NCI-H128 (cell line): ENCODE data around the gene PARP11.
A peak's percentile ranks its signal among the peaks of the same experiment; 100 is the strongest.

Source experiments
- DNase-seq: peaks from one replicate; lab custom pipeline; 2025; ENCODE audit not compliant: unreplicated experiment; lab: John Stamatoyannopoulos, UW

The PARP11 gene

GRCh38 chr12:3872800-3873636 lies at the start of gene PARP11:
Gene PARP11, minus strand, starts transcription at chr12:3873399. Its CDS starts 170 bp downstream, at chr12:3873229.
- DNase-seq, result peak; percentile 89

- DNase-seq, result no peak
Observed at GRCh38 chr12:3922033-3922432, 48.8 kb upstream of the PARP11 start.

GRCh38 chr12:3921526-3921925 lies 48.3 kb upstream of the PARP11 start:
- DNase-seq, result no peak

- no peak for DNase-seq
Observed at GRCh38 chr12:3921151-3921471, 47.9 kb upstream of the PARP11 start.

GRCh38 chr12:3920351-3921150 lies 47.4 kb upstream of the PARP11 start:
- no peak for DNase-seq

GRCh38 chr12:3913278-3913677 lies 40.1 kb upstream of the PARP11 start:
- no peak for DNase-seq

GRCh38 chr12:3912863-3913262 lies 39.7 kb upstream of the PARP11 start:
- DNase-seq, result no peak

GRCh38 chr12:3911409-3911808 lies 38.2 kb upstream of the PARP11 start:
- no peak for DNase-seq

- no peak for DNase-seq
Observed at GRCh38 chr12:3905664-3906063, 32.5 kb upstream of the PARP11 start.

- DNase-seq, result no peak
Observed at GRCh38 chr12:3904999-3905398, 31.8 kb upstream of the PARP11 start.

GRCh38 chr12:3902921-3903320 lies 29.7 kb upstream of the PARP11 start:
- DNase-seq, result no peak

GRCh38 chr12:3901116-3901515 lies 27.9 kb upstream of the PARP11 start:
- no peak for DNase-seq

- DNase-seq, result no peak
Observed at GRCh38 chr12:3898756-3899155, 25.6 kb upstream of the PARP11 start.

- DNase-seq, result no peak
Observed at GRCh38 chr12:3897371-3897971, 24.3 kb upstream of the PARP11 start.

GRCh38 chr12:3896801-3897351 lies 23.7 kb upstream of the PARP11 start:
- DNase-seq, result no peak

GRCh38 chr12:3896356-3896755 lies 23.2 kb upstream of the PARP11 start:
- no peak for DNase-seq

GRCh38 chr12:3892631-3893030 lies 19.4 kb upstream of the PARP11 start:
- DNase-seq, result no peak

- DNase-seq, result no peak
Observed at GRCh38 chr12:3891201-3891600, 18.0 kb upstream of the PARP11 start.

- no peak for DNase-seq
Observed at GRCh38 chr12:3888659-3889058, 15.5 kb upstream of the PARP11 start.

- no peak for DNase-seq
Observed at GRCh38 chr12:3885277-3886094, 12.3 kb upstream of the PARP11 start.

GRCh38 chr12:3884671-3885070 lies 11.5 kb upstream of the PARP11 start:
- DNase-seq, result no peak
